Fibroblast of peridontal ligament (primary cell): ENCODE measurements around the gene EEF1G.
A peak's percentile ranks its signal among the peaks of the same experiment; 100 is the strongest.
"Not testable (repeated sequence)": the region's sequence is repeated elsewhere in the genome, so short reads cannot be mapped to it uniquely, and the experiment has no call there.

ENCODE experiments used
- DNase-seq: peaks from one replicate; pipeline ENCODE4 v3.0.0-alpha.2; 2010; ENCODE audit errors: extremely low read depth

The EEF1G gene

DNA sequence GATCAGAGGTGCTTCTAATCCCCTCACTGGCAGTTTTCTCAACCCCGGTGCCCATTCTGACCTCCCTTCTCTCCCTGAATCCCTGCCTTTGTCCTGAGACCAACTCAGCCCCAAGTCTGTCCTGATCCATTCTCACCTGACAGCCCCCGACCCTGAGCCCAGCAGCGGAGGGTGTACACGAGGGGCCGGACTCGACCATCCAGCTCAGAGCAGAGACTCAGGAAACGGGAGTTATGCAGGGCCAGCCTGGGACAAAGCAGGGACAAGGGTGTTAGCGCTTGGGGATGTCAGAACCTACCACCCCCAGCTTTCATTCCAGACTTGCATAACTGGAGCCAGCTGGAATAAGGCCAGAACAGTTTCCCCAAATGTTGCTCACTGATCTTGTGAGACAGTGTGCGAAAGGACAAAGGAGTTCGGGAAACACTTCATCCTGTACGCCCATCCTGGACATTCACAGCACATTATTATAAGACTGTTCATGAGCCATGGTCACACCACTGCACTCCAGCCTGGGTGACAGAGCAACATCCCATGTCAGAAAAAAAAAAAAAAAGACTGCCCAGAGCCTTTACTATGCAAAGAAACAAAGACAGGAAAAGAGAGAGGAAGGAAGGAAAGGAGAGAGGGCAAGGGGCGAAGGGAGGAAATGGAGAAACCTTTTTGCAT, 3.5 kb upstream of the EEF1G start:
- no peak for DNase-seq

DNA sequence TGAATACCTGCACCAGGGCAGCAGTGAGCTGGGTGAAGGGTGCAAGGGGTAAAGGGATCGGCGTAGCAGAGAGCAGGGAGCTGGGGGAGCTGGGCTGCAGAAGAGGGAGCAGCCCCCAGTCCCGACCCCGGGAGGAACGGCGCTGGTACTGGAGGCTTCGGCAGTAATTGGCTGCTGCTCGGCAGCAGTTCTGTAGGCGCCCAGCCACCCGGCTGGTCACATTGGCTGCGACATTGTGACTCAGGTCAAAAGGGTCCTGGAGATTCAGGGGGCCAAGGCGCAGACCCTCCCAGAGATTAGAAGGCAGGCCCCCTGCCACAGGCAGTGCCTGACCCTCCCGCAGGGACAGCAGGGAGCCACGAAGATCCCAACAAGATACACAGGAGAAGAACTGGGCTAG, 2.1 kb upstream of the EEF1G start:
- no peak for DNase-seq

DNA sequence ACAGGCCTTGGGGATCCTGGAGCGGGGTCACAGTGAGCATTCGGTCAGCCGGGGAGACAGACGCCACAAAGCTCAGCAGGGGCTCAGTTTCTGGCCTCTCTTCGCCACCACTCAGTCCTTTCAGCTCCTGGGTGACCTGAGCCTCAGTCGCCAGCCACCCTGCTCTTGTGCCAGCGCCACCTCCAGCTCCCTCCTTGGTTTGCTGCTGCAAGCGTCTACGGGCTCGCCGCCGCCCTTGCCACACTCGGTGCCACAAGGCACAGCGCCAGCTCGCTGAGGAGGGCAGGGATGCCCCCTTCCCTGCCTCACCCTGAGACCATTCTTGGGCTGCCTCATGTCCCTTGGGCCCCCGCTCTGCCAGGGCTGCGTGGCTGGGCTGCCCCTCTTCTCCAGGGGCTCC, 1.5 kb upstream of the EEF1G start:
- no peak for DNase-seq

DNA sequence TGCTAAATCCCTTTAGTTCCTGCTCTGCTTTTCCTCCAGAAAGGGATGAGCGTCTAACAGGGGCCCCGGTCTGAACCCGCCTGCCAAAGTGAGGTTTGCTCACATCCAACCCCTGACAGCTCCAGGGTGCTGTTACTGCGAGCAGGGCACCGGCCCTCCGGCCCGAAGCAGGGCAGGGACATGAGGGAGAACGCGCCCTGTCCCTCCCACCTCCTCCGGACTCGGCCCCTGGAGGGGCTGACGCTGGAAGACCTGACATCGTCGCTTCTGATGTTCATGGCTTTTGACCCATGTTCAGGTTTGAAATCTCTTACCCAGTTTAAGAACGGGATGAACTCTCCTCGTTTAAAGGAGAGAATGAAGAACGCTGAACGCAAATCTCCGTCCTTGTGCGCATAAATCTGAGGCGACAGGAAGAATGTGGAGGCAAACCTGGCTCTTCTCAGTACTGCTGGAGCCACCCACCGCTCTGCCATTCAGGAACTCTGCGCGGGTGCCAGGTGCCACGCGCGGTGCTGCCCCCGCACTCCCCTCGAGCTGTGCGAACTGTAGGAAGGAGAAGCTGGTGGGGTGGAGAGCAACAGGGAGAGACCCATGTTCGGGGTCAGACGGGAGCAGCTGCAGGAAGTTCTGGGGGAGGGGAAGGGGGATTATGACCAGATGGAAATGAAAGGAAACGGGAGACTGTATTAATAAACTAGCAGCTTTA, 826 bp upstream of the EEF1G start:
- DNase-seq, result peak; percentile 36

DNA sequence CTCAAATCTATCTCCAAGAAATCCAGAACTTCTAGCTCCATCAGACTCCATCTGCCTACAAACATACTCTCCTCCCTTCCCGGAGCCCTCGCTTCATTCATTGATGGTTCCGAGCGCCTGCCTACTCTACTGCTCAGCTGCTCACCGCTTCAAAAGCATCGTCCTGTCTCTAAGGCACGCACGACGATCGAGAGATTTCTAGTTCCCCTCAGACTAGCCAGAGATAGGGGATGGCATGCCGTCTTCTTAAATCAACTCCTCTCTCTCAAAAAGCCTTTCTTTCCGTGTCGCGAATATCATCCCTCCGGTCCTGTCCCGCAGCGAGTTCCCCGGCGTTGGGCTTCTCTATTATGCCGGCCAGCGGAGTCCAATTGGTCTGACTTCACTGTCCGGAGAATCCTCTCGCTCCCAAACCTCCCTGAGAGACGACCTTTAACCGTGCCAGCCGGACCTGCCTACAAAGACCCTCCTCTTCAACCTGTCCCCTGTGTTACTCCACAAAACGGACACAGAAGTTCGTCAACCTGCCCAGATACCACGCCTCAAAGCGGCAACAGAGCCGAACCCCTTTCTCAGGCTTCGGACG, 592 bp downstream of the EEF1G start:
- peak; percentile 22 for DNase-seq

DNA sequence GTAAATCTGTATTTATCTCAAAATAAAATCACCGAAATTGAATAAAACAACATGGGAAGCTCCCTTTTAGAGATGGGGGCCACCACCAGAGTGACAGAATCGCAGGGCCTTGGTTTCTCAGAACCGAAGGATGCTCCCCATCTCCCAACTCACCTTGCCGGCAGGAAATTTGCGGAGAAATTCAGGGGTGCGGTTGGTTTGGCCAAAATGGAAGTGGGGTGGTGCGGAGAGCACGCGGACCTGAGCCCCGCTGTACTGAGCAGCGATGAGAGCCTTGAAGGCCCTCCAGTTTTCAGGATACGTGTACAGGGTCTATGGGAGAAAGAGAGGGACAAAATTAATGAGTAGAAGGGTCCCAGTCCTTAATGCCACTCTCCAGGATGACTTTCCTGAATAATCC, 1.3 kb downstream of the EEF1G start:
- no peak for DNase-seq

DNA sequence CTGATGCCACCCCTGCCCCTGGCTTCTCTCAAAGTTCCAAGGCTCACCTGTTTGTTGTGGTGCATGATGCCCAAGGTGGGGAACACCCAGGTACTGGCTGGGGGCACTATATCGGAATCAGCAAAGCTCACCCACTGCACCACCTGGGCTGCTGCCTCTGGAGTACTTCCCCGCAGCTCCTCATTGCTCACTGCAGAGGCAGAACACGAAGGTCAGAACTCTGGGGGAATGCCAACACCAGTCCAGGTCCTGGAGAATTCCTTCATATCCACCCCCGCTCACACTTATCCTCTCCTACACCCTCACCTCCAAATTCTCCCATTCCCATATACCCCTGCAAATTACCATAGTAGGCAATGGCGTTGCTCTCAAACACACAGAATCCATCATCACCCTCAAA, 2.2 kb downstream of the EEF1G start:
- DNase-seq, result not testable (repeated sequence)

DNA sequence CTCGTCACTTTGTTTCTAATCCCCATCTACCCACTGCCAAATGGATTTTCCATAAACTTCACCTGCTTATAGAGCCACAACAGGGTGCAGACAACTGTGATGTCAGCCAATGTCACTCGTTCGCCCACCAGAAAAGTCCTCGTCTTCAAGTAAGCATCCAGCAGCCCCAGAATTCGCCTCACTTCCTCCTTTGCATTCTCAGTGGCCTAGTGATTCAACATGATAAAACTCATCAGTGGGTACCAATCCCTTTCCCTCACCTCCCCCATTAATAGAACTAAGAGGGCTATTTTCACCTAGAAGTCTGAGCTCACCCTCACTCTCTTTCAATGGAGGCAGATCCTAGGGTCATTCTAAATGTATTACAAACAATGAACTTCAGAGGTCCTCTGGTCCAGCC, 2.8 kb downstream of the EEF1G start:
- DNase-seq, result not testable (repeated sequence)

DNA sequence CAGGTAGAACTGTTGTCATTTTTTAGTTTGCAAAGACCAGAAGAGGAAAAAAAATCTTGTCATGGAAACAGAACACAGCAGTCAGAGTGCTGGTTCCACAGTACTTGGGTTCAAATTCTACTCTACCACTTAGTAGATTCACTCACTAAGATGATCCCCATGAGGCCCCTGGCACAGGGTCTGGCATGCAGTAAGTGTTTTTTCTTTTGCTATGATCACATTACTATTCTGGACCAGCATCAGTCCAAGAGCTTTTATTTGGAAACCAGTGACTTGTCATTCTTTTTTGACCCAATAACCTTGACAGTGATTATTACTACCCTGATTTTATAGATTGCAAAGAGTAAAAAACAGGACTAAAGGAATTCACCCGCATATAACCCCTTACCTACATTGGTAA, 4.1 kb downstream of the EEF1G start:
- no peak for DNase-seq

DNA sequence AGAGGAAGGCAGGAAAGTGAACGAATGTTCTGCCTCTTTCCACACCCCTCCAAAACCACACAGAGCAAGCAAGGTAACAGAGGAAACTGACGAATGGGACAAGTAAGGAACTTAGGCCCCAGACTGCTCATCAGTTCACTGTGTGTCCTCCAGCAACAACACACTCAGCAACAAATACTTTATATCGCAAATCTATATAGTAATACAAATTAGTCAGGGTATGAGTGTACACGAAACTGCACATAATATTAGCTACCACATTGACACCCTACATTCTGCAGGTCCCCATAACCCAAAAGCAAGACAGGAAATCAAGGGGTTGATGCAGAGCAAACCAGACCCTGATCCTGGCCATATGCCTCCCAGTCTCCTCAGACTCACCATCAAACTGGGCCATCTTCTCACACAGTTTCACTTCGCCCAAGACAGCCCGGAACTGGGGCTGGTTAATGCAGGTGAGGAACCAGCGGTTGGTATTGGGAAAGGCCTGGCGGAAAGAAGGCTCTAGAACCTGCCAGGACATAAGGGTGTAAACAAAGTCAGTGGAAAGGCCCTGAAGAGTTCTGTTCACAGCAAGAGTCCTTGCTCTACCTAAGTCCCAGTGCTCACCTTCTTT, 6.6 kb downstream of the EEF1G start:
- no peak for DNase-seq

DNA sequence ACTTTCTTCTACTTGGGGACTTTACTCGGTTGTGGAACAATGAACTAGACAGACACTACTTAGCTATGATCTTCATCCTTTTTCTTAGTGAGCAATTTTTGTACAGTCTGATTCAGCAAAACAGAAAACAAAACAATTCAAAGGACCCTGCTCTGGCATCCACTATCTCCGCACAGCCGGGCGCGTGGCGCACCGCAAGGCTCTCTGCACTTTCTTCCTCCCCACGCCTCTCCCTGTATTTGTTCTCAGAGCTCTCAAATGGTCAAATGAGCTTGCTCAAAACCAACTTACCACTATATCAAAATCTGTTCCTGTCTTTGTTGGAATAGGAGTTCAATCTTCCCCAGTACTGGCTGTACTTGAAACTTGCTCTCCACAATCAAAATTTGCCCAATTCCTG, 7.4 kb downstream of the EEF1G start:
- DNase-seq, result no peak

DNA sequence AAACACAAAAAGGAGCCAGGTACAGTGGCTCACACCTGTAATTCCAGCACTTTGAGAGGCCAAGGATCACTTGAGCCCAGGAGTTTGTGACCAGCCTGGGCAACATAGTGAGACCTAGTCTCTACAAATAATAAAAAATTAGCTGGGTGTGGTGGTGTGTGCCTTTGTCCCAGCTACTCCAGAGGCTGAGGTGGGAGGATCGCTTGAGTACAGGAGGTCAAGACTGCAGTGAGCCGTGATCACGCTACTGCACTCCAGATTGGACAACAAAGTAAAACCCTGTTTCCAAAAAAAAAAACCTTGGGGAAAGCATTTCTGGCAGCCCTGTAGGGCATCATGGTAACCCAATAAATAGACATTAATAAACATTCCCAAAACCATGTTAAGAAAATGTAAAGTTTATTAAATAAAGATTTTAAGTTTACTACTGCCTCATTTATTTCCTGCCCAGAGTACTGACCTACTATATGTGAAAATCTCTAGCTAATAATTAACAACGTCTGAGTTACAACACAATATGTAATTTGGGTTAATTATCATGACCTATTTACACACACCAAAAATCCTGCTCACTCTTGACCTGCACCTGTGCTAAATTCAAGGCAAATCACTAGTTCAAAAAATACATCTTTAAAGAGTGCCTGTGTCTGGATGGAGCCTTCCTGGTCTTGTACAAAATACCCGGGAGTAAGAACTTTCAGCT, 8.4 kb downstream of the EEF1G start:
- no peak for DNase-seq

DNA sequence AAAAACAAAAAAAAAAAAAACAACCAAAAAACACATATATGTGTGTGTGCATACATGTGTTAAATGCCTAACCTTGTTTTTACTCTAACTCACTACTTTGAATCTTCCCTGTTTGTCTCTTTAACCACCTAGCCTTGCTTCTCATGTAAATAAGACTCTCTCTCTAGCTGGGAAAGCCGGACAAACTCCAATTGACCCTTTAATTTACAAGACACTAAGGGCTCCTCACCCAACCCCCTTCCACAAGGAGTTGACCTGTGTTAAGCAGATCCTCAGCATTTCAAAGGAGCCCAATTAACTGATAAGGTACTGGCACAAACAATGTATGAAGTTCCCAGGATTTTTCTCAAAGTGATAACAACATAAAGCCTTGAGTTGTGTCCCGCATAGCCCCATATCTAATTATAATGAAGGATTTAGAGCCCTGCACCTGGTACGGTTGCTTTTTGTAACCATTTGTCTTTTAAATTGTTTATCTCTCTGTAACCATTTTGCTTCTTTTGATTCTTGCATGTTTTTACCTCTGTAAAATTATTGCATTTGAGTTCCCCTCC, 11.9 kb downstream of the EEF1G start:
- not testable (repeated sequence) for DNase-seq

DNA sequence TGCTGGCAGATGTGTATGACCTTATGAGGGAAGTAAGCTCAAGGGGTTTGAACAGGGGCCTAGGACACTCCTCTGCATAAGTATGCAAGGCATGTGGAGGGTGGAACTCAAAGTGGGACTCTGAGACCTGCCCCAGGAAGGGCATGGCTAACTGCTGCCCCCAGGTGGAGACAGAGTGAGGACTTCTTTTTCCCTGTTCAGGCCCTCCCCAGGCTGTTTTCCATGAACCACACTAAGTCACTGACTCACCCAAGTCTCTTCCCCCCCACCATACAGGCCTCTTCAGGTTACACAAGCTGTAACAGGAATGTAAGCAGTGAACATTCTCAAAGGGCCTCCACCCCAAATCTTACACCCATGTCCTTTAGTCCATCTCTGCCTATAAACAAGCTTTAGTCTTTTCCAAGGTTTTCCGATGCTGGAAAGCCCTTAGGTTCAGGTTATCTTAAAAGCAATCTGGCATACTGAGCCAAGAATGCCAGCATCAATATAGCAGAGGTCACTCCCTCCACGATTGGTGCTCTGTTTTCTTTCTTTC, 13.1 kb downstream of the EEF1G start:
- DNase-seq, result peak; percentile 98

DNA sequence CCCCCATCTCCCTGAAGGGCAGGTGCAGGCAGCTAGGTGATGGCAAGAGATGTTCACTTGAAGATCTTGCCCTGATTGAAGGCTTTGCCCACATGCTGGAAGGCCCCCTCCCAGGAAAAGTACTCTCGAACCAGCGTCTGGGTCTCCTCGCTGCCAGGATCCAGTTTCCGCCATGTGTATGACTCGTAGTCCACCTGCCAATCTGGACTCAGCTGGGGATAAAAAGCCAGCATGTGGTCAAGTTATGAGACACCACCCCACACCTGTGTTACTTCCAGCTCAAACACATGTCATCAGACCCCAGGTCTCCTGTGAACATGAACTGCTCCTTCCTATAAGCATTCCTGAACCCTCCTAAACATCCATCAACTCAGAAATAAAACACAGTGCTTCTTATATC, 14.1 kb downstream of the EEF1G start:
- DNase-seq, result not testable (repeated sequence)

DNA sequence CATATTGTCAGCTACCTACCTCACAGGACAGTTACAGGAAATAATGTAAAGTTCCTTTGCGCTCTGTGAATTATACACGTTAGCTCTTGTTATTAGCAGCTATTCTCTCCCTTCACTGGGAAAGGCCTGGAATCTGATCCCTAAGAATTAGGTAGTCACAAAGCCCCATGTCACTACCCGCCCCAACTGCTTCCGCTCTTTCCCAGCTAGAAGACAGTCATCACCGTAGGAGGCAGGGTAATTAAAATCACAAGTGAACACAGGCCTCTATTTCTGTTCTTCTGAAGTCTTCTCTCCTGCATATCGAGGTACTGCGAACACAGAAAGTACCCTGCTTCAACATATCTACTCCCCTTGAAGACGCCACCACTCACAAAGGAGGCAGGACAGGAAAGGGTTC, 14.5 kb downstream of the EEF1G start:
- DNase-seq, result no peak

DNA sequence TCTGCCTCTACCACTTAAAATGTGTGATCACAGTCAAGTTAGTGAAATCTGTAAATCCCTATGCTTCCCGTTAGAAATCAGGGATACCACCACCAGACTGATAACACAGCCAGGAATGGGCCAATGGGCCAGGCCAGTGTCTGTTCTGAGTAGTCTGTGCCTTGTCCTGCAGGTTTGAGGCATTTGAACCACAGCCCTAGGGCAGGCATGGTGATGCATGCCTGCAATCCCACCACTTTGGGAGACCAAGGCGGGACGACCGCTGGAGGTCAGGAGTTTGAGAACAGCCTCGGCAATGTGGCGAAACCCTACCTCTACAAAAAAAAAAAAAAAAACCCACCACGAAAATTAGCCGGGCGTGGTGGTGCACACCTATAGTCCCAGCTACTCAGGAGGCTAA, 15.0 kb downstream of the EEF1G start:
- no peak for DNase-seq

DNA sequence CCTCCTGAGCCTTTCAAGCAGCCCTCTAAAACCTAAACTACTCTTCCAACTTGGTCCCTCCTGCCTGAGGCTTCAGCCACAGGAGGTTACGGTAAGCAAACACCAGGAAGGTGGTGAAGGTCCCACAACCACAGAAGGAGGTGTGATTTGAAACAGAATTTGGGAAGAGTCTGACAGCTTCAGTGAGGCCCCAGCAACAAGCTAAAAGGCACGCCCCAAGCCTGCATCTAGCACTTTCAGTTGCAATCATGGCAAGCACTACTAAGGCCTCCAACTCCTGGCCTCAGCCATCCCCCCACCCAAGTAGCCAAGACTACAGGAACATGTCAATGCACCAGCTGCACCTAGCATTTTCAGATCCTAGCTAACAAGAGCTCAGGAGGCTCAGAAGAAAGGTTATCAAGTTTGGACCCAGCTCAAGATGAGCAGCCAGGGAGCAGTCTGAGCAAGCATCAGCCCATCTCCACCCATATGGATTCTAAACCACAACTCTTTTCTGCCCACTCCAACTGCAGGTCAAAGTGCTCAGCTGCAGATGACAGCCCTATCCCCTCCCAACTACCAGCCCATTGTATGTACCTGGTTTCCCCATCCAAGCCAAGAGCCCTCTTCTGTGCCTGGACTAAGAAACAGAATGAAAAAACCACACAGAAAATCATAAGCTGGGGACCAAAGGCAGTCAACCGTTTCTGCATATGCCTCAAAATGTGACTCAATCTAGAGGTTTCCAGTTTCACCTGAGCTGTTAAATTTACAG, 16.6 kb downstream of the EEF1G start:
- DNase-seq, result no peak

DNA sequence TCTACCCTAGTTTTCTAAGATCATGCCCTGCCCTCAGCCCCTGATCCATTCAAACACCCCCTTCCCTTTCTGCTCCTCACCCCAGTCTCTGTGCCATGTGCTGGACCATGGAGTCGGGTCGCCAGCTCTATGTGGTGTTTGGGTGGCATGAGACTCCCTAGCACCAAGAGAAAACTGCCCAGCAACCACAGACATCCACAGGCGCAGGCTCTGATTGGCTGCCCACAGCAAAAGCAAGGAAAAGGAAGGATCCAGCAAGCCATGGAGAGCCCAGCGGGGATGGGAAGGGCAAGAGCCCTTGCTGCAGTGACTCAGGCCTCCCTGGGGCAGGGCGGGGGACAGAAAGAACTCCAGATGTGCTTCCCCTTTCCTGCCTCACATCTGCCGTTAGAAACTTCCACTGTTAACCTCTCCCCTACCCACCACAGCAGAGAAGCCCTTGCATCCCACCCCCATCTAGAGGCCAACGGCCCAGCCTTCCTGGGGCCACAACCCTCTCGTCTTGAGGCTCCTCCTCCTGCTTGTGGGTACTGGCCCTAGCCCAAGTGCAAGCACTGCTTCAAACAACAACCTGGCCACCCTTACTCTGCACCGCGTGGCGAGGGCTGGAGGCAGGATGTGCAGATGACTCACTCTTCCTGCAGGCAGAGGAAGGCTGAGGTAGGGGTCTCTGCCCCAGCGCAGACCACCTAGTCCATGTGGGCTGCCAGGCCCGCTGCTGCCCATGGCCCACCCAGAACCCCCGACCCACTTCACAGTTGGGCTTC, 17.4 kb downstream of the EEF1G start:
- peak; percentile 96 for DNase-seq

DNA sequence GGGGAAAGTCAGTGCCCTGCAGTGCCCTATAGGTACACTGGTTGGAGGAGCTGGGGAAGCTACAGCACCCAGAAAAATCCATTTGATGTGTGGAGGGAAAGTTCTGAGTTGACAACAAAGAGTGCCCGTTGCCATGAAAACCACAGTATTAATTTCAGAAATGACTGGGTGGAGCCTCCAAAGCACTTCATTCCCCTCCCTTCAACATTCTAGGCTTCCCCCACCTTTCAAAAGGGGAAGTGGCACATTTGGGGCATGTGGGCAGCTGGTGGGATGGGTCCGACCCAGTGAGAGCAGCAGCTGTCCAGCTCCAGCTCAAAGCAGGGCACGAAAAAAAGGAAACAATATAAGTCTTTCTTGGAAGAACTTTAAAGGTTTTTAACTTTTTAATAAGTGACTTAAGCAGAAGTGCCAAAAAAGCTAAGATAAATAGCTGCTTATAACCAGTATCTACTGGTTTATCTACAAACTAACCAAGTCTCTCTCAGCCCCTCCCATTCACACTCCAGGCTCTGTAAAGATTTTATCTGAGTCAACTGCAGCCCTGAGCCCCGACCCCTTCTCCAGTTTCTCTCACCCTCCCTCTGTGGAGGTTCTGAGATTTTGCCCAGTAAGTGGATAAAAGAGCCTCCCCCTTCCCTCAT, 18.1 kb downstream of the EEF1G start:
- peak; percentile 41 for DNase-seq
